ENCODE measurements around the gene MEDAG.

DNA sequence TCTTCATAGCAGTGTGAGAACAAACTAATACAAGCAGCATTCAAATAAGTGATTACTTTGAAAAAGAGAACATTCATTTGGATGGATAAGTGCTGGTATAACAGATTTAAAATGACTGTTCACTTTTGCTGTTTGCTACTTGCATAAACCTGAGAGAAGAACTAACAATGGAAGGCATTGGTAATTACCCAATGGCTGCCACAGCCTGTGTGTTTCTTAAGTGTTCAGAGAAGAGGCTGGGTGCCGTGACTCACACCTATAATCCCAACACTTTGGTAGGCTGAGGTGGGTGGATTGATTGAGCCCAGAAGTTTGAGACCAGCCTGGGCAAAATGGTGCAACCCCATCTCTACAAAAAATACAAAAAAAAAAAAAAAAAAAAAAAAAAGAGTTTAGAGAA lies 21.5 kb downstream of the MEDAG start:
- TF ChIP-seq, protein P1, sequence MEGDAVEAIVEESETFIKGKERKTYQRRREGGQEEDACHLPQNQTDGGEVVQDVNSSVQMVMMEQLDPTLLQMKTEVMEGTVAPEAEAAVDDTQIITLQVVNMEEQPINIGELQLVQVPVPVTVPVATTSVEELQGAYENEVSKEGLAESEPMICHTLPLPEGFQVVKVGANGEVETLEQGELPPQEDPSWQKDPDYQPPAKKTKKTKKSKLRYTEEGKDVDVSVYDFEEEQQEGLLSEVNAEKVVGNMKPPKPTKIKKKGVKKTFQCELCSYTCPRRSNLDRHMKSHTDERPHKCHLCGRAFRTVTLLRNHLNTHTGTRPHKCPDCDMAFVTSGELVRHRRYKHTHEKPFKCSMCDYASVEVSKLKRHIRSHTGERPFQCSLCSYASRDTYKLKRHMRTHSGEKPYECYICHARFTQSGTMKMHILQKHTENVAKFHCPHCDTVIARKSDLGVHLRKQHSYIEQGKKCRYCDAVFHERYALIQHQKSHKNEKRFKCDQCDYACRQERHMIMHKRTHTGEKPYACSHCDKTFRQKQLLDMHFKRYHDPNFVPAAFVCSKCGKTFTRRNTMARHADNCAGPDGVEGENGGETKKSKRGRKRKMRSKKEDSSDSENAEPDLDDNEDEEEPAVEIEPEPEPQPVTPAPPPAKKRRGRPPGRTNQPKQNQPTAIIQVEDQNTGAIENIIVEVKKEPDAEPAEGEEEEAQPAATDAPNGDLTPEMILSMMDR (conservative IDR thresholded peaks at IDR 0.05 in 1 of 2, IDR thresholded peaks at IDR 0.05 in 1 of 2; ENCODE audit: extremely low read depth in 1 of 2, insufficient read depth in 1 of 2, low read depth in 1 of 2, low read length in 2 of 2), result no peak
- TF ChIP-seq EZH2 (IDR thresholded peaks at IDR 0.05; ENCODE audit: borderline replicate concordance, low read length), result no peak

Data from mammary epithelial cell (primary cell).